Neural cell (in vitro differentiated cells): ENCODE data around the gene SEC22A.
"Not testable (repeated sequence)": the region's sequence is repeated elsewhere in the genome, so short reads cannot be mapped to it uniquely, and the experiment has no call there.

ENCODE experiments used
- CTCF ChIP-seq: fragments of 450-650 bp; IDR thresholded peaks from 2 replicates; pipeline ENCODE4 v1.5.1; 2014; ENCODE audit warnings: antibody characterized with exemption, mild to moderate bottlenecking, moderate library complexity; ENCODE audit not compliant: poor library complexity, severe bottlenecking
- EP300 ChIP-seq: fragments of 450-650 bp; conservative IDR thresholded peaks from 2 replicates; pipeline ENCODE4 v1.6.1; 2014; ENCODE audit warnings: antibody characterized with exemption, mild to moderate bottlenecking, moderate library complexity; ENCODE audit not compliant: poor library complexity, severe bottlenecking
- EZH2 ChIP-seq: fragments of 200-600, 300-800 bp; shearing (Covaris generic), sonication (generic); IDR thresholded peaks from 2 replicates; pipeline ENCODE4 v1.6.1; 2014; ENCODE audit warnings: antibody characterized with exemption, low read length, borderline replicate concordance, mild to moderate bottlenecking; ENCODE audit not compliant: insufficient read depth, poor library complexity, severe bottlenecking
- MXI1 ChIP-seq: fragments of 450-650 bp; conservative IDR thresholded peaks from 2 replicates; pipeline ENCODE4 v1.6.1; 2014; ENCODE audit warnings: antibody characterized with exemption, mild to moderate bottlenecking; ENCODE audit not compliant: poor library complexity, severe bottlenecking
- POLR2AphosphoS5 ChIP-seq: IDR thresholded peaks from 2 replicates; pipeline ENCODE4 v1.6.1; 2012
- TAF1 ChIP-seq: IDR thresholded peaks from 2 replicates; pipeline ENCODE4 v1.6.1; 2012; ENCODE audit warnings: low read depth

- TF ChIP-seq CTCF, POLR2AphosphoS5, EZH2, TAF1, EP300, MXI1: not testable (repeated sequence)
These were observed 19.6 kb downstream of the SEC22A start for GRCh38 chr3:123221369-123221768.
